HepG2 (cell line): ENCODE measurements around the gene ZSWIM6.

Source experiments
- EHMT2 ChIP-seq: fragments of 200-600 bp; sonication (generic); IDR thresholded peaks from 2 replicates; pipeline ENCODE4 v1.7.0; 2017; ENCODE audit warnings: antibody characterized with exemption, low read depth, low read length, borderline replicate concordance
- EZH2 ChIP-seq: conservative IDR thresholded peaks from 2 replicates; pipeline ENCODE4 v1.6.1; 2012; ENCODE audit warnings: mild to moderate bottlenecking, low read depth, low read length, moderate library complexity
- GABPA ChIP-seq, 2 experiments: IDR thresholded peaks; 2 replicates each; pipeline ENCODE4 v1.6.1; 2011 to 2016; ENCODE audit warnings: low read depth in 2 of 2, low read length in 1 of 2, missing biosample characterization in 1 of 2, missing genetic modification characterization in 1 of 2
- HNRNPL ChIP-seq: fragments of 200-400 bp; formaldehyde crosslinking; IDR thresholded peaks from 2 replicates; pipeline ENCODE4 v1.6.1; 2017; ENCODE audit warnings: mild to moderate bottlenecking, low read depth, low read length
- SCMH1 ChIP-seq: sonication (generic); formaldehyde crosslinking; IDR thresholded peaks from 2 replicates; pipeline ENCODE4 v1.9.0; 2021; ENCODE audit warnings: missing genetic modification reagents, mild to moderate bottlenecking, borderline replicate concordance
- SNRNP70 ChIP-seq: fragments of 200-400 bp; formaldehyde crosslinking; IDR thresholded peaks from 2 replicates; pipeline ENCODE4 v1.6.1; 2017; ENCODE audit warnings: mild to moderate bottlenecking, low read depth, low read length, moderate library complexity
- TARDBP ChIP-seq: sonication (generic); formaldehyde crosslinking; IDR thresholded peaks from 2 replicates; pipeline ENCODE4 v1.8.0; 2022; ENCODE audit warnings: mild to moderate bottlenecking, missing genetic modification reagents

DNA sequence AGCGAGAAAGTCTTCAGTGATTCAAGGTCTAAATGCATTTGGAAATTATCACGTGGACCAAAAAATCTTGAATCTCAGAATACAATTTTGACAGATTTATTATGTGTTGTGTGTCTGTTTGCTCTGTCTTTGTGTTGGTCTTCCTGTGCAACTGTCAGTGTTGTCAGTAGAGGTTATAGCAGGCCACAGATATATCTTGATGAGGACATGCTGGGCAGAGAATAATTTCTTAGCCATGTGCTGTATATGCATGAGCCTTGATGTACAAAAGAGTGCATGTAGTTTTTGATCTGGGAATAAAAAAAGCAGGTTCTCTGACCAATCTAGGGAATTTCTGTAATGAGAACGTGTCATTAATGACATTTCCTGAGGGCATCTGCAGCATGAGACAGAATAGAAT is 57.6 kb downstream of the ZSWIM6 start:
- TF ChIP-seq HNRNPL = no peak
- TF ChIP-seq TARDBP = no peak
- TF ChIP-seq SNRNP70 = no peak
- TF ChIP-seq GABPA (IDR thresholded peaks at IDR 0.05; ENCODE audit: low read depth, low read length) = no peak
- TF ChIP-seq GABPA (CRISPR knock-in tag; IDR thresholded peaks at IDR 0.05; ENCODE audit: low read depth) = no peak
- no peak for TF ChIP-seq SCMH1
- no peak for TF ChIP-seq EZH2
- TF ChIP-seq EHMT2 = no peak
